HG03025 (cell line): Measurements from ENCODE around the gene SREBF1.
A peak's percentile ranks its signal among the peaks of the same experiment; 100 is the strongest.

Source experiments
- ATAC-seq: cut with Tn5 transposase; IDR thresholded peaks from one replicate; pipeline ENCODE4 v1.9.1; 2021; ENCODE audit warnings: mild to moderate bottlenecking, moderate library complexity; ENCODE audit not compliant: unreplicated experiment, low FRiP score

SREBF1 gene

DNA sequence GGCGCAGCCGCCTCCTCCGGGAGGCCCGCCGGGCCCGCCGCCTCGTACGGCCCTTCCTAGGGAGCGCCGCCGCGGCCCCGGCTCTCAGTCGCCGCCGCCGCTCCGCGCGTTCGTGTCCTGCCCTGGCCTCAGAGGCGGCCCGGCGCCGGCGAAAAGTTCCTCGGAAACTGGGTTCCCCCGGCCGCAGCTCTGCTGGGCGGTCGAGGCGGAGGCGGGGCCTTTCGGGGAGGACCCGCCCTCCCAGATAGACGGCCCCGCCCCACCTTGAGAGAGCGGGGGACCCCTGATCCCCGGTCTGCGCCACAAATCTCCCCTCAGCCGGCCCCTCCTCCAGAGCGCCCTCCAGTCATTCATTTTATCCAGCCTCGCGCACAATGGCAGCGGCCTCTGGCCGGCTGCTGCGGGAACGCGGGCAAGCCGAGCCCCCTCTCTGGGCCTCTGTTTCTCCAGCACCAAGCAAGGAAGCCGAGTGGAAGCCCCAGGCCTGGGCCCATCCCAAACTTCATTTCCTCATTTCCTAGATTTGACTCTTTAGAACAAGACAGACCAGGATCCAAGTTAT is at the start of gene SREBF1:
TSS of gene SREBF1 (minus strand) at position 169 of the 562 bp plus-strand sequence. CDS start 169 bp downstream, outside the sequence.
- ATAC-seq, result peak; percentile 19

DNA sequence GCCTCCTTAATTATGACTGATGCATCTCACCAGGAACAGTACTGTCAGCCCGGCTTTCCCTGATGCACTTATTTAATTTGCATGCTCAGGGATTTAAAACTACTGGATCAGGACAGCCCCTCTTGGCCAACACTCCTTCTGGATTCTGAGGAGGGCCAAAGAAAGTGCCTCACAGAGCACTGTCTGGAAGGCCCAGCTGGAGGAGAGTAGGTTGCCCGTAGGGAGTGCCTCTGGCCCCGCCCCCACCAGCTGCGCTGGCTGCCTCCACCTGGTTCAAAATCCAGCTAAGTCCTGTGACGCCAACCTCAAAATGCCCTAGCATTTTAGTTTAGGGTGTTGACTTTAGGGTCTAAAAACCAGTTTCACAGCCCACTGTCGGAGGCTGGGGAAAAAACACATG is 49.4 kb upstream of the SREBF1 start:
- no peak for ATAC-seq

DNA sequence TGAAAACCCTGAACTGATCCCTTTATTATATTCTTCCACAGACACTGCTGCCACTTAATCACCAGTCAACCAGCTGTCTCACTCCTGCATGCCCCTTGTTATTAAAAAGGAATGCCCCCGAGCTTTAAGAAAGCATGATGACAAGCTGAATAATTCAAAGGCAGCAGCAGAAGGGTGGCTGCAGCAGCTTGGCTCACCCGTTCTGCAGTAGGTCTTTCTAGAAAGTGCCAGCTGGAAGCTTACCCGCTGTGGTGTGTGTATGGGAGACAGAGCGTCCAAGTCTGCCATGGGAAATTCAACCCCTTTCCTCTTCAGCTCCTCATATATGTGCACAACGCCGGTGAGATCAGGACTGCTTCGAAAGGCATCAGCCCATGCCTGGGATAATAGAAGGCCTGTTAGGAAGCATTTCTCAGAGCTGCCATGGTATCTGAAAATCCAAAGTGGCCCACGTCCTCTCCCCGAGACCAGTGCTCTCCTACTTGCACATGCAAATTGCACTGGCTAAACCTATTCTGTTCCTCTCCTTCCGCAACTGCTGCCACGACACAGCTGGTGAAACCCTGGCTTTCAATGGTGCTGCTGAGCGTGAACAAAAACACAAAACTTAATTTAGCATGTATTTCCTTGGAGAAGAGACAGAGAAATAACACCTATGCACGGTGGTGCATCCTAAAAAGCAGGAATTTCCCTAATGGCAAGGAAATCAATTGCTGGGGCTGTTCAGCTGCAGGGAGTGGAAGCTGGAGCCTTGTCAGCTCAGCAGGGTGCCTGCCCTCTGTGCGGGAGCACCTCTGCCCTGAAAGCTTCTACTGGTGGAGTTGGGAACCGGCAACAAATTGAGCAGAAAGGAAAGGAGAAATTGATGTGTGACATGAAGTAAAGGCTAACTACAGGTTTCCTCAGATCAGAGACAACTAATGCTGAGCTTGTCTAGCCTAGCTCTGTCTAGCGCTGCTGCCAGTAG is 47.9 kb upstream of the SREBF1 start:
- no peak for ATAC-seq

DNA sequence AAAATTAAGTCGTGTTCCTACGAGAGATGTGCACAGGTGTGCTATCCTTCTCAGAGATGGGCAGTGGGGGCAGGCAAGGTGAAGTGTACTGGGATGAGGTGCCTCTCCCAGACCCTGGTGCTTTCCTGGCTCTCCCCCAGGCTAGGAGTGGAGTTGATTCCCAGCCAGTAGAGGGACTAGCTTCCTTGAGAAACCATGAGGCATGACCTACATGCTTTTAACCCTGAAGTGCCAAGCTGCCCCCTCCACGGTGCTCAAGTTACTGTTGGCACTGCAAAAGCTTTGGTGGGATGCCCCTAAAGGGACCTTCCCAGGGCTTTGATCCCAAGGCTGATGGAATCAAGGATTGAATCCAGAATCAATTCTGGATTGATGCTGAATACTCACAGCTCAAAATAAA is 47.0 kb upstream of the SREBF1 start:
- no peak for ATAC-seq

DNA sequence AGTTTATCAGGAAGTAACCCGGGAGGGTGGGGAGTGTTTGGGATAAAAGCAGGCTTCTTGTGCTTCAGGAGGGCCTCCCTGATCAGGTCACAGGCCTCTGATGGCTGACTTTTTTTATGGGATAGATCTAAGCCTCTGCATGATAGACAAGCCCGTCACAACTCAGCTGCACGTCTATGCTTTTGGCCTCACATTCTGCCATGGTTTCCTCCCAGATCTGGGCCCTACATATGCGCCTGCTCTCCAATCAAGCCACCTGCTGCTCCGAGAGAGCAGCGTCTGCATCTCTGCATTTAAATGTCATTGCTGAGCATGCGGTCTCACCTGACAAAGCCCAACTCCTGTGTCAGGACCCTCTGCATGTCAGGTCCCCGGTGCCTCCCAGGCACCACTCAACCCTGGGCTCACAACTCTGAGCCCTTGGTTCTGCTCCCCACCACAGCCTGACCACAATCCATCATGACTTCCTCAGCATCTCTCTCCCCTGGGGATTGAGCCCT is 45.3 kb upstream of the SREBF1 start:
- ATAC-seq, result no peak

DNA sequence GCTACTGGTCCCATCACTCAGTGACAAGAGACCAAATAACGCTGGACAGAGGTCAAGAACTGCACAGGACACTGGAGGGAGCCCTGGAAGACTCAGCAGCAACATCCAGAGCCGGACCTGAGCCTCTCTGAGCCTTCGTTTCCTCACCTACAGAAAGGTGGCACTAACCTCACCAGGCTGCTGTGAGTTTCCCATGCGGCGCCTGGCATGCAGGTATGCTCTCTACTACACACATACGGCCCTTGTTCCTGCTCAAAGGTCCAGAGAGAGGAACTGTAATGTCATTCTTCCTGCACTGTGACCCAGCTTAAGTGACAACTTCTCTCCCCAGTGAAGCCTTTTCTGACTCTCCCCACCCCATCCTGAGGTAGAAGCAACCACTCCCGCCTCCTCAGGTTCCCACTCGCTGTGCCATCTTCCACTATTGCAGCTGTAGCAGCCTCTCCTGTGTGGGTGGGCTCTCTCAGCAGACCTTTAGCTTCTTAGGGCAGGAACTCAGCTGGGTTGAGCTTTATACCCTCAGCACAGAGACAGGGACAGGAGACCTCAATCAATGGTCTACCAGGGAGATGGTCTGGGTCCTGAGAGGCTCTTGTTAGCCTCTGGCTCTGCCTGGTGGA is 43.9 kb upstream of the SREBF1 start:
- no peak for ATAC-seq

DNA sequence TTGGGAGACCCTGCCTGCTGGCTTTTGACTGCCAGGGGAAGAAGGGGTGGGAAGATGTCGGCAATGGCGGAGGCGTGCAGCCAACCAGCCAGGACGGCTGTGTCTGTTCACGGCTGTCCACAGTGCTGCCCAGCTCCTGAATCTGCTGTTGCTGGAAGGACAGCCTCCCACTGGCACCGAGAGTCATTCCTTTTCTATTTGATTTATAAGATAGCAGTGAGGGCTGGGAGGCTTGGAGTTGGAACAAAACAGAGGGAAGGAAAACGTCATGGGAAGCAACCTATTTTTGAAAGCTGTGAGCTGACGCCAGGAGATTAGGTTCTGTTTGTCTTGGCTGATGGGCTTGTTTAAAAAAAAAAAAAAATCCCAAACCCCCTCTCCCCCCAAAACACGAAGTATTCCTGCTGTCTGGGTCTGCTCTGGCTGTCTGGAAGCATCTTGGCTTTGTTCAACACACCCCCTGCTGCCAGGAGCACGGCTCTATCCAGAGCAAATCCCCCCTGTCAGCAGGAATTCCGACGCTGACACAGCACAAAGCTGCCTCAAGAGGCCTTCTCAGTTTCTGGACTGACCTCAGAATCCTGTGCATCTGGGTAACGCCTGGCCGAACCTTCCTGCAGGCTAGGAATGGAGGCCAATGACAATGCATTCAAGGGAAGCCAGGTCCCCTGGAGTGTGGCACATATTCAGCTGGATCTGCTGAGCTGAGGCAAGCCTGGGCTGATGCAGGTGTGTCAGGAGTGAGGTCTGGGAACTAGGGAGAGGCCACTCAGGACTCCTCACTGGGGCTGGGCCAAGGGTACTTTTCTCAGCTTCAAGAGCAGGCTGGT is 41.0 kb upstream of the SREBF1 start:
- ATAC-seq, result no peak

DNA sequence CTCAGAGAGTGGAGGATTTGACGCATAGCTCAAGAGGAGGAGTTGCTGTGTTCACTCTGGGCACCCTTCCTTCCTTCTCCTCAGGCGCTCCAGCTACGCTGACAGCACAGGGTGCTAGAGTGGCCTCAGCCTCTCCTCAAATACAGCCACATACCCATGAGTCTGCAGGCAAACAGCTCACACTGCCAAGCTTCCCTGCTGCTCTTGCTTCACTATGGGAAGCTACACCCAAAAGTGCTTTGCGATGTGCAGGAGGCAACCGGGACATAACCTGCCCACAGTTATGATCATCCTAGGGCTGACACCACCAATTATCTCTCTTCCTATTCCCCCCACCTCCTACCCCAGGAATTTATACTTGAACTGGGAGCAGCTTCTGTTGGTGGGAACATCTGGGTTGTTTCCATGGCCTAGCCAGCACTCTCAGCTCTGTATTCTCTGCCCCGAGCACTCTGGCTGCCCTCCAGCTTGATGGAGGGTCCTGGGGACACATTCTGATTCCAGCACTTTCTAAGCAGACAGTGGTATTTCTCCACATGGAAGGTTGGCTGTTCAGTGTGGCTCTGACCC is 40.3 kb upstream of the SREBF1 start:
- no peak for ATAC-seq

DNA sequence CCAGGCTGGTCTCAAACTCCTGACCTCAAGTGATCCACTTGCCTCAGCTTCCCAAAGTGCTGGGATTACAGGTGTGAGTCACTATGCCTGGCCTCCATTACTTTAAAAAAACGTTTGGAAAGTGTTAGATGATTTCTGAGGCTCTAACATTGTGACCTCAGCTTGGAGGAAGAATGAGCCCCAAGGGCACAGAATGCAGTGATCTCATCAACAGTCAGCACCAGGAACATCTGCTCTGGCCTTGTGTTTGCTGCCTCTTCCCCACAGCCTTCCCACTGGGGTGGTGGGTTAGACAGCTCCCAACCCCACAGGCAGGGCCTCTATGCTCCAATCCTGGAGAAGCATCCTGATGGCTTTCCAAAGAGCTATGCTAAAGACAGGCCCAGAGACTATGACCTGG is 37.7 kb upstream of the SREBF1 start:
- ATAC-seq, result no peak

DNA sequence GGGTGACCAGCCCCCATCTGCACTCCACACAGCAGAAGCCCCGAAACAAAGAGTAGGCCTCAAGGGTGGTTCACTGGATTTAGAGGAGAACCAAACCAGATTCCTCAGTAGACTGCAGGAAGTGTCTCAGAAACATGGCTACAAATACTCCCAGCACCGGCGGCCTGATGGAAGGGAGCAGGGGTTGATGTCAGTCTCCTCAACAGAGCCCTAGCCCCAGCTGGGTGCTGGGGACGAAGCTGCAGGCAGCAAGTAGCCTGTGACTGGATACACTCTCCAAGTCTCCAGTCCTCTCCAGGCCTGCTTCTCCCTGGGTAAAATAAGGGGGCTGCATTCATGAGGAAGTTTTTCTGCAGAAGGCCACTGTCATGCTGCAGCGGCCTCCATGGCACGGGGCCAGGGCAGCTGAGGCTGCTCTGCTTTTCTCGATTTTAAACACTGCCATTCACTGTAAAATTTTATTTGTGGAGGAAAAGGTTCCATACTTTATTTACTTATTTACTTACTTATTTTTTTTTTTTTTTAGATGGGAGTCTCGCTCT is 36.7 kb upstream of the SREBF1 start:
- ATAC-seq, result no peak

DNA sequence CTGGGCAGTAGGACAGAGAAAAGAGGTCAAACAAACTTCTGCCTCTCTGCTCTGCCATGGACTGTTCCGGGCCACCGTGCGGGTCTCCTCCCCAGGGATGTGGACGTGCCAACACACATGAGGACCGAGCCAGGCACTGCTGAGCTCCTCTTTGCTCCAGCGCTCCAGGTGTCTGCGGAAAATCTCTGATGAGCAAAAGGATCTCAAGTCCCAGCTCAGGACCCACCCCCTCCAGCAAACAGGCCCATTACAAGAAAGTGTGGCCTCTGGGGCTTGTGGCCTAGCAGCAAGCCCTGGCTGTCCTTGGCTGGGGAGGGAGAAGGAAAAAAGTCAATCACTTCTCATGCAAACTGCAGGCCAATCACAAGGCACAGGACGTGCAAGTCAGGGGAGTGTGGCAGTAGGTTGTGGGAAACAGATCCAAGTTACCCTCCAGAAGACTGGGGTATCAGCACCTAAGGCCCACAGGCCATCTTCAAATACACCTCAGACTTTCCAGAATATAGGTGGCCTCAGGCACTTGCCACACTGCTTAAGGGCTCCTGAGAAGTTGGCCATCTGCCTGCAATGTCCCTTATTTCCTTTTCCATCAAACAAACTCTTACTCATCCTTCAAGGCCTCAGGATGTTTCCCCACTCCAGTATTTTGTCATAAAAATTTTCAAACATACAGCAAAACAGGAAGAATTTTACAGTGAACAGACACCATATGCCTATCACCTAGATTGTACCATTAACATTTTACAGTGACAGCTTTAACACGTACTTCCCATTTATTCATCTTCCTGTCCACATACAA is 36.0 kb upstream of the SREBF1 start:
- ATAC-seq, result no peak

DNA sequence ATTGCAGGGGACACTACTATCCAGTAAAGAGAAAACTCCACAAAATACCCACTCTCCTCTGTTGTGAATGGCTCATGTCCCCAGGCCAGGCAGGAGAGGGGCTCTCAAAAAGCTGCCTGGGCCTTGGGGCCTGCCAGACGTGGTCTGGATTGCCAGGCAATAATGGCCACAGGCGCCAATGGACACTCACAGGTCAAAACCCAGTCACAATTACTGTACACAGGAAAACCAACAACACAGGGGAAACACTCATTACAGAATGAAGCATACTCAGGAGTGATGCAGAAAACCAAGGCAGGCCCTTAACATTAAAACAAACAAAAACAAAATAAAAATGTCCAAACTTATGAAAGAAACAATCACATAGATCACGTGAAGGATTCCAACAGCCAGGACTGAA is 35.1 kb upstream of the SREBF1 start:
- ATAC-seq, result no peak

DNA sequence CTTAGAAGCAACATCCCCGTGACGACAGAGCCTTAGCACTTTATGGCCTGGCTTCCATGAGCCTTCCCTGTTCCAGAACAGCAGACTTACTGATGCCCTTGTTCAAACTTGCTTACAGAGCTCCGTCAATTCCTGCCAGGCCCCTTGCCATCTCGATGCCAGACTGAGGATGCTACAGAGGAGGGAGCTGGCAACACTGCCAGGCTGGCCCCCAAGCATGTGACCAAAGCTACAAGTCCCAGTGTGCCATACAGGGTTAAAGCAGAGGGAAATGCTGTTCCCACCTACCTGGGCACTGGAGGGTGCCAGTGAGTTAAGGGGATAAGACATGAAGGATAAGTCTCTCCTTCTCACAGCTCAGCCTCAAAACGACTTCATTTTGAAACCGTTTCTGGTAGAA is 33.5 kb upstream of the SREBF1 start:
- no peak for ATAC-seq

DNA sequence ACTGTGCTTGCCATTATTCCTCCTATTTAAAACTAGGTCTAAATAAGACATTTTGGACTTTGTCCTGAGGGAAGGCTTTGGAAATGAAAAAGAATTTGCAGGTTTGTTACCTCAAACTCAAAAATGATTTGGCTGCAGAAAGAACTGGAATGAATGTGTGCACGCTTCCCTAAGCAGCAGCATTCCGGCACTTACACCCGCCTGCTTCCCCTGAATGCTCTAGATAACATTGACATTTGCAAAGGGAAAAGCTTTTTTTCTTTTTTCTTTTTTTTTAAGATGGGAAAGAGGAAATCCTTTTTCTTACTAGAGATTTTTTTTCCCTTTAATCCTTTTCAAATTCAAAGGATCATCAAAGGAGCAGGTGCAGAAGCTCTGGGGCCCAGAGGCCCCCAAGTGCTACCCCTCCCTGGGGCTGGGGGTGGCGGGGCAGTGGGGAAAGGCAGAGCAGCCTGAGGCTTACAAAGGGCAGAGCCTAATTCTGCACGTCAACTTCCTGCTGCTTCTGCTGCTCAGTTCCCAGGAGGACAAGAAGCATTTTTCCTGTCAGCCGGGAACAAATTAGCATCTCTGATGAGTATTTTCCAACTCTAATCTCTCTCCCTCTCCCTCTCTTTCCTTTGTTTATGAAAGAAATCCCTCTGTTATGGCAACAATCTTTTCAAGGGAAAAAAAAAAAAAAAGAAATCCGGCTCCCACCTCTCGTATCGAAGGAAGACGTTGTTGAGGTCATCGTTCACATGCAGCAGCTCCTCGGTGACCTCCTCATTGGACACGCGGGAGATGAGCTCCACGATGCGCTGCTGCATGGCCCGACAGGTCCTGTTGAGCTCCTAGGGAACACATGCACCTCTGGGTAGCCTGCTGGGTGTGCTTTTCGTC is 32.1 kb upstream of the SREBF1 start:
- ATAC-seq, result no peak

DNA sequence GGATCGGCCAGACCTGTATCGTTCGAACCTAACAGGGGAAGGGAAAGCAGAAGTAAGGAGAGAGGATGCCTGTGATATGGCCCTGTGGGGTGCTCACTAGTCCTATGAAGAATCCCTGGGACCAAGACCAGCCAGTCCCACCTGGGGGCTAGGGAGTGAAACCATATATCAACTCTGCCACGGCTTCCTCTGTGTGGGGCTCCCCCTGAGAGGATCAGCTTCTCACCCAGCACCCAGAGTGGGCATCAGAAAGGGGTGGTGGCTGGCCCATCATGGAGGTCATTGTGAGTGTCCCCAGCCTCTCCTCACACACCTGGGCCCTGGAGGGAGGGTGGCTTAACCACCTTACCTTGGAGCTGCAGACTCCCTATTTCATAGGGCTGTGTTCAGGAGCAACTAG is 30.1 kb upstream of the SREBF1 start:
- no peak for ATAC-seq

DNA sequence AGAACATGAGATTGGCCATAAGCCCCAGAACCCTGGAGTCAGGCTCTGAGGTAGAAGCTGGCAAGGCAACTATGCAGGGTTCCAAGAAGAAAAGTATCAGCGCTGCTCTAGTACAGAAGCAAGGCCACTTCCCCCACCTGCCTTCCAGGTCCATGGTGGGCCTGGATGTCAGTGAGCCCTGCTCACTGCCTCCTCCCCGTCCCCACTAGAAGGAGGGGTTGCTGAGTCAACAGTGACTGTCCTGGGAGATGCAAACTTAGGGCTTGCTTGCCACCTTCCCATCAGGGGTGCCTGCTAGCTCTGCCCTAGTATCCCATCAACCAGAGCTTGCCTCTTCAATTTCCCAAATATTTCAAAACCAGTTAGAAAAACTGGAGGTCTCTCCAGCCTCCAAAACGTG is 29.6 kb upstream of the SREBF1 start:
- ATAC-seq, result no peak

DNA sequence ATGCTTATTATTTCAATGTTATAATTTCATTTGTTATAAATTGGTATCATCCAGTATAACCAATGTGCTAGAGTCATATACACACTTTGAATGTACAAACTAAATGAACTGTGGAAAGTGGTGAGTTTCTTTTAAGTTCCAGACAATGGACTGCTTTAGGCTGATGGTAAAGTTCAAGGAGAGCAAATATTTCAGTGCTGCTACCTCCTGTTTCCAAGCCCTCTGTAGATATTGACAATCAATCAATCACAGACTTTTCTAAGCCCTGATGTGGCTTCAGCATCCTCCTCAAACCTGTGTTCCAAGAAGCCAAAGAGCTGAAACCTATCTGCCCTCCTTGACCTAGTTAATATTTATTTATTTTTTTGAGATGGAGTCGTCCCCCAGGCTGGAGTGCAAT is 28.2 kb upstream of the SREBF1 start:
- no peak for ATAC-seq

DNA sequence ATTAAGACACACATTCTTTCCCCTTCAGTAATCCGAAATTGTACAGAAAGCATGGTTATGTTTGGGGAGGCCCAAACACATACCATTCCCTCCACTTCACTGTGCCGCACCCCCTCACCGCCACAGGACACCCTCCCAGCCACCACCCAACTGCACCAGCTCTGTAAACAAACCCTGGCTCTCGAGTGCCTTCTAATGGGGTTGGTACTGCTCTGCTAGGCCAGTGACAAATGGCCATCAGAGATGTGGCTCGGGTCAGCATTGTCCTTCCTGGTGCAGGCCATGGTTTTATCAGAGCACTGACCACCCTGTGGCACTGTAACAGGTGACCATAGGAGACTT is 24.0 kb upstream of the SREBF1 start:
- ATAC-seq, result no peak
